Caki2 (cell line): ENCODE results near the gene VAV3. TPM values are rescaled to one million over a fixed set of nuclear protein-coding genes. Genes with fewer than 3 reads are reported as not detected.
A peak's percentile ranks its signal among the peaks of the same experiment; 100 is the strongest.

ENCODE experiments used
- DNase-seq: peaks from one replicate; pipeline ENCODE4 v3.0.0-alpha.2; 2015; ENCODE audit warnings: low read depth
- in situ Hi-C: cut with HindIII; loops from 2 replicates; pipeline ENCODE4 v1.10.0; 2016; ENCODE audit warnings: low sequenced_read_pairs, low pct_unique_long_range_greater_than_20kb, mixed read lengths
- total RNA-seq: library from RNA; depleted of rRNA; stranded (reverse); fragments of >200 nt; shearing (Covaris generic); gene quantifications from 2 replicates; pipeline ENCODE4 v1.2.3, GENCODE V29; 2014; ENCODE audit warnings: low replicate concordance; rRNA removed

VAV3 gene
- total RNA-seq, 1 experiment from 2014 or later = 21.4 TPM

DNA sequence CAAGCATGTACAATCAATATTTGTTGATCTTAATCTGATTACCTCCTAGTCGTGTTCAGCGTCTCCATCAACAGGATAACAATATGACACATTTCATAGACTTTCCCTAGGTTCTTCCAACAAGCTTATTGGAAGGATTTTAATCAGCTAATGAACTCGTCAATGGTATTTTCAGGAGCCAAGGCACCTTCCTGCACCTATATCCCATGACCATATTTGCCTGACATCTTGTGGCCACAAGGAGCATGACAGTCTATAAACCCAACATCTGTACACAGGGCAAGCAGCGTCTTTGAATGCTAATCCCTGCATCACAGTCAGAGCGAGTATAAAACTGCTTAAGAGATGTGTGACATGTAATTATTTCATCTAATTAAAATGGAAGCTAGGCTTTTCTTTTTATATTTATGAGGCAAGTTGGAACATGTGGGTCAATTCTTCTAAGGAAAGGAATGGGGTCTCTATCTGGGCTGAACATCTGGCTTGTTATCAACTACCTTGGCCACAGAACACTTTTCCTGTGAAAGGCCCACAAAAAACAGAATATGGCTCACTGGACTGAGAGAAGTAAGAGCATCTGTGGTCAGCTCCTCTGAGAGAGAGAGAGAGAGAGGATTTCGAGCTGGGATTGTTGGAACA lies 435.4 kb downstream of the VAV3 start:
- peak; percentile 21 for DNase-seq
- in situ Hi-C loops = no loop called here

DNA sequence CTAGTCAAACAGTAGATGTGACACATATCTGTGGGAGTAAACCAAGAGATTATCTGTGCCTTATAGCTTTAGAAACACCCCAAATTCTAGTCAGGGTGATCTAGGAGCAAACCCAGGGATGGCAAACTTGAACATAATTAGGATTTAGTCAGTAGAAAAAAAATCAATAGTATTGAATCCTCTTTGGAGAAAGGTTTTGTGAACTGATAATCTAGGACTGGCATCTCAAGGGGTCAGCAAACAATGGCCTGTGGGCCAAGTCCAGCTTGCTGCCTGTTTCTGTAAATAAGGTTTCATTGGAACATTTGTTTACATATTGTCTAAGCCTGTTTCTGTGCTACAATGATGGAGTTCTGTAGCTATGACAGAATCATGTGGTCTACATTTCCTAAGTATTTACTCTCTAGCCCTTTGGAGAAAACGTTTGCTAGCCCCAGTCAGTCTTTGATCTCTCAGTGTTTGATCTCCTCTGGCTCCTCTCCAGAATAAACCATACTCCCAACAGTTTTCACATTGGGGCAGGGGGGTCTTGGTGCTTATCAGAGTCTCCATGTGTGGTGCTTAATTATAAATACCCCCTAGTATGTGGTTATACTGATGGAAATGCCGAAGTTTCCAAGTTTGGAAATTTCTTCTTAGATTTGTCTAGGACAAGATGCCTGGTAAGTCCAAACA lies 438.3 kb downstream of the VAV3 start:
- in situ Hi-C loops = no loop called here
- DNase-seq = no peak

DNA sequence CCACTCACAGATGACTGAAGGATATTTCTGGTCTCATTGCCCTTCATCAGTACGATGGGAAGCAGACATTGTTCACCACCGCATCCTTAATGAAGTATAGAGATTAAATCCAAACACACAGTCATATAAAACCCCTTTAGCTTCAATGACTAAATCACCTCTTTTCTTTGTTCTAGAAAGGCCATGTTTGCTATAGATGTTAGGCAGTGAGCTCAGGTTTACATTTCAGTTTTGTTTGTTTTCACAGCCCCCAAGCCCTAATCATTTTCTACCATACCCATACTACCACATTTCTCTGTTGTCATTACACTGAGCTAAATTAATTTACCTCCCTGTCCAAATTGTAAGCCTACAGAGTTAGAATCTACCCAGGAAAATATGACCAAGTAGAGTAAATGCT lies 439.0 kb downstream of the VAV3 start:
- no peak for DNase-seq
- in situ Hi-C loops = no loop called here

DNA sequence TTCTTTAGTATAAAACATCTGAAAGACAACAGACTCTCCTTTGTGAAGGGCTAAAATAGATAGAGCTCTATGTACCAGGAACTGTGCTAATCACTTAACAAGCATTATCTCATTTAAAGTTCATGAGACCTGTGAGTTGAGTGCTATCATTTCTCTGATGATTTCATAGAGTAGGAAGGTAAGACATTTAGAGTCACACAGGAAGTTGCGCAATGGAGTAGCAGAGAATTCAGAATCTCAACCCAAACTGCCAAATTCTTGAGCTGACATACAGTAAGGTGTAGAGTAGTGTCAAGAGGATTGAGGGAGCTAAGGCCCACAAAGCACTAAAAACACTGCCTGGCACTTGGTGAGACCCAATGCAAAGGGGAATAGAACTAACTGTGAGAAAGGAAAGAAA lies 439.8 kb downstream of the VAV3 start:
- in situ Hi-C loops = no loop called here

DNA sequence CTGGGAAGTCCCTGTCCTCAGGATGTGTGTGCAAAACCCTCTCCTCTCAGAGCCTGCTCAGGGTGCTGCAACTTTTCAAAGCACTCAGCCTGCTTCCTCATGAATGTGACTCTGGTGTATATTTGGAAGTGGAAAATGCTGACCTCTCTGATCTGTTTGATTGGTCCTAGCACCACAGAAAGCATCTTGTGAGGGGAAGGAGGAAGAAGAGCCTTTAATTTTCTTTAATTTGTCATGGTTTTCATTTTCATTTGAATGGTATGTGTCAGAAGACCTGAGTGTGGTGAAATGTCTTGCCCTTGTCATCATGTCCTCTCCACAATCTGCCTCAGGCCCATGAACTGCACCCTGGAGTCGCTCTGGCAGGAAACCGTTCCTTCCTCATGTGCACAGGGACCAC lies 440.7 kb downstream of the VAV3 start:
- DNase-seq = no peak
- in situ Hi-C loops = no loop called here

More for the DNA sequence above, 439.8 kb downstream of the VAV3 start:
- no peak for DNase-seq

DNA sequence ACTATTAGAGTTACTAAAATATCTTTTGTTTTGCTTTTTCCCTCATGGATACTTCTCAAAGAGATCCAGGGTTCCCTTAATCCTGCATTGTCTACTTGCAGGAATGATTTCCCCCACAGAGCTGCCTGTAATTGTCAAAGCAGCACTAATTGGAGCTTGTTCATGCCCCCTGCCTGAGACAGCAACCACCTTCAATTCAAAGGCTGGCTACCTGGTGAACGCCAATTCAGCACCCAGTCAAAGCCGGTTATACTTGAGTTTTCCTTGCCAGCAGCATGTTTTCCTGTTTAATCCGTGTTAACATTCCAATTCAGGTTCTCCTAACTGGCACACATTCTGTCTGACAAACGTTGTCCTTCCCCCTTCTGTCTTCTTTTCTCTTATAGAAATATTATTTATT lies 441.2 kb downstream of the VAV3 start:
- in situ Hi-C loops = no loop called here
- DNase-seq = no peak

DNA sequence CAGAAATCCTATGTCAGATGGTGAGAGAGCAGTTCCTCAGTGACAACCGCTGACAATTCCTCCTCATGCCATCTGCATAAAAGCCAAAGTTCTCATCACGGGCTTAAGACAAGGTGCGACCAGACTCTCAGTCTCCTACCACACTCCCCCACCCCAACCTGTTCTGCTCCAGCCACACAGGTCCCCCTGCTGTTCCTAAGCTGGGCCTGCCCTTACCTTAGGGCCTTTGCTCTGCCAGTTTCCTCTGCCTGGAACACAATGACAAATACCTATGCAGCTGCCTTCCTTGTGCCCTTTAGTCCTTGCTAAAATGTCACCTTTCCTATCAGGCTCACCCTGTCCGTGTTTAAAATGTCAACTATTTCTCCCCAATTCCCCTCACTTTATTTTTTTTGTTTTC lies 441.9 kb downstream of the VAV3 start:
- in situ Hi-C loops = no loop called here
- DNase-seq = no peak

Other genes with a start within 250 kb of the VAV3 start
- gene SLC25A24, start 235.2 kb upstream of the VAV3 start, total RNA-seq = 33.1 and 45.2 TPM in 2 replicates